Activated CD4-positive, alpha-beta T cell treated with anti-CD3 and anti-CD28 coated beads for 24 hours (primary cell): Measurements from ENCODE around the gene CAPZA2.

ENCODE experiments used
- DNase-seq, 2 donors: peaks; one replicate each; pipeline ENCODE4 v3.0.0-alpha.2; 2020; ENCODE audit warnings: low read depth in 2 of 2

The CAPZA2 gene

GRCh38 chr7:116862951-116863670 lies 724 bp downstream of the CAPZA2 start:
- no peak for DNase-seq

GRCh38 chr7:116863936-116864500 lies 1.6 kb downstream of the CAPZA2 start:
- no peak for DNase-seq

DNA sequence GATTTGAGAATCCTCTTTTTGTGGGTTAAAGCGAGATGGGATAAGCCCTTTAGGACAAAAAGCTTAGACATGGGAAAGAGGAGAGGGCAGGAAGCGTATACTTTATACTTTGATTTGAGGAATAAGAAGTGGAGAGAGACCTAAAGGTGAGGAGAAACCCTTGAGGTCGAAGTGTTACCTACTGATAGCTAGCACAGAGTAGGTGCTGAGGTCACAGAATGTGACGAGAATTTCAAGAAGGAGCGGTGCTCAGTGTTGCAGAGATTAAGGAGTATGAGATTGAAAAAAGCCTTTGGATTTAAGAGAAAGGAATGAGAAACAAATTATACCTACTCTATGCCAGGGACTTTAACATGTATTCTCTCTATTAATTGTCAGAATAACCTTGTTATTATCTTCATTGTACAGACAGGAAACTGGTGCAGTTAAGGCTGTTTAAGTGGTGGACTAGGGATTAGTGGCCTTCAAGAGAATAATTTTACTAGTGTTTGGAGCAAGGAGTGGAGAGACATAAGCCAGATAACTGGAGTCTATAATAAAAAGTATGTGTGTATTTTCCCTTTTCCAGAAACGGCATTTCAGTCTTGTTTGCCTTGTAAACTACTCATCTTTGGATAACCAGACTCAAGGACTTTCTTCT lies 8.8 kb downstream of the CAPZA2 start:
- DNase-seq, result no peak

- no peak for DNase-seq
Measured at GRCh38 chr7:116872026-116872425, 9.6 kb downstream of the CAPZA2 start.

DNA sequence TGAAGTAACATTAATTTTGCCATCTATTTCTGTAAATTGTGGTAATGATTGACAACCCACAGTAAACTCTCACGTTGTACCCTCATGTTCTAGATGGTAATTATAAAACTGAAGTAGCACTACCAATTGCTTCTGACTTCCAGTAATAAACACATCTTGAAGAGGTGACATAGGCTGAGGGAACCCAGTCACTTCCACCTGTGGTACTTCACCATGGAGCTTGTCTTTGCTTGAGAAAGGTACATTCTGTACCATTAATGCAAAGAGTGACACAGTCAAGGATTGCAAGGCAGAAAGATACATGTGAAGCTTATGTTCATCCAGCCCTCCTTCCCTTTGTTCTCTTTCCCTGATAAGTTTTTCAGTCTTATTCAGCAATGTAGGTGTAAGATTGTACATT lies 11.2 kb downstream of the CAPZA2 start:
- no peak for DNase-seq

DNA sequence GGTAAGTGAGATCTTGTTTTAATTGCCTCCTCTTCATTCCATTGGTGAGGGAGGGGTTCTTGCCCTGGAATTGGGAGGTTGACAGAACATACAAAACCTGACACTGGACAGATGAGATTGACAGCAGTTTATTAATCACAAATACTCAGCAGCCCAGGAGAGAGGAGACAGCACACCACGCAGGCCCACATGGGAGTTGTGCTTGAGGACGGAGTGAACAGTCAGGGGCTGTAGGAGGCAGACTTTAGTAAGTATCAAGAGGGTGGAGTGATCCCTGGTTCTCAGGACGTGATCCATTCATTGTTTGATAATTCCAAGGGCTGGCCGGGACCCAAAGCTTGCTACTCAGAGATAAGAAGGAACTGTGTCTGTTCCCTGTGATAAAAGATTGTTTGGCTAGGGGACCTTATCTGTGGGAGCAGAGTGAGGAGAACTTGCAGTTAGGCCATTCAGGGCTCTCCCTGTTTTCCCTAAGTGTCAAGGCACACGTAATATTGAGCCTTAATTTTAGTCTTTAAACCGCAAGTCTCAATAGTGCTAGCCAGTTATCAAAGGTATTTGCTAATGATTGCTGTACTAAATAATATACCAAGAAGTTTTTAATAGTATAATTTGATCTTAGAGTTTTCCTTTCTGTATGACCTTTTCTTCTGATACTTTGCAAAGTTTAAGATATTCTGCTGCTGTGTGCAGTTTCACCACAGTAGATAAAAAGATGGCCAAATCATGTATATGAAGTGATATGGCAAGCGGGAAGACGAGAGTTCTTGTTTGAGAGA lies 14.5 kb downstream of the CAPZA2 start:
- no peak for DNase-seq

- DNase-seq, result no peak
Measured at GRCh38 chr7:116877443-116878217, 15.2 kb downstream of the CAPZA2 start.

DNA sequence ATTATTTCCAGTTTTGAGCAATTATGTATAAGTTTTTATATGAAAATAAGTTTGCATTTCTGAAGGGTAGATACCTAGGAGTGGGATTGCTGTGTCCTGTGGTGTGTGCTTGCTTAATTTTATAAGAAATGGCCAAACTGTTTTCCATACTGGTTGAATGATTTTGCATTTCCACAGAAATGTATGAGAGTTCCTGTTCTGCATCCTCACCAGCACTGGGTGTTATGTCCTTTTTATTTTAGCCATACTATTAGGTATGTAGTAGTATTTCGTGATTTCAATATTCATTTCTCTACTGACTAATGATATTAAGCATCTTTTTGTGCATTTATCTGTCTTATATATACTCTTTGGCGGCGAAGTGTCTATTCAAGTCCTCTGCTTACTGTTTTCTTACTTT lies 22.3 kb downstream of the CAPZA2 start:
- DNase-seq, result no peak

DNA sequence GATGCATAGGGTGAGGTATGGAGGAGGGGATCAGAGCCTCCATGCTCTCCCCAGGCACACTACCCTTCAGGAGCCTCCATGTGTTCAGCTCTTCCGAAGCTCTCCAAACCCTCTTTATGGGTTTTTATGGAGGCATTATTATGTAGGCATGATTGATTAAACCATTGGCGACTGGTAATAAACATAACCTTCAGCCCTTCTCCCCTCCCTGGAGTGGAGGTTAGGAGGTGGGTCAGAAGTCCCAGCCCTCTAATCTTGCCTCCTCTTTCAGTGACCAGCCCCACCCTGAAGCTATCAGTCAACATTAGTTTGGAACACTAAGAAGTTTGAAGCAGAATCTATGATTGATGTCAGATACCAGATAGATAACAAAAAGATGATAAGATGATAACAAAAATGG lies 23.3 kb downstream of the CAPZA2 start:
- DNase-seq, result no peak

- no peak for DNase-seq
Measured at GRCh38 chr7:116886543-116887156, 24.3 kb downstream of the CAPZA2 start.

- no peak for DNase-seq
Measured at GRCh38 chr7:116888895-116889294, 26.5 kb downstream of the CAPZA2 start.

- DNase-seq, result no peak
Measured at GRCh38 chr7:116895849-116896248, 33.5 kb downstream of the CAPZA2 start.

DNA sequence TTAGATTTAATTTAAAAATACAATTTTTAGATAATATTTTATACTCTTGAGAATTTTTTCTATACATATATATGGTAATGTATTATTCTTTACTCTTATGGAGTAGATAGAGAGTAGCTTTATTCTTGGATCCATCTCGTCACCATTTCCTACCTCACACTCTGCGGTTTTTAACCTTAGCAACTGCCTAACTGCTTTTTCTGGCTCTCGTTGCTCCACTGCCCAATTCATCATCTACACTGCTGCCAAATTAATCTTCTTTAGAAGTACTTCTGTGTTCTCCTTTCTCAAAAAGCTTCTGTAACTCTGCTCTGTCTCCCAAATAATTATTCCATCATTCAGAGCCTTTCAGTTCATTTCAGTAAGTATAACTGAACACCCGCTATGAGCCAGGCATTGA lies 35.3 kb downstream of the CAPZA2 start:
- no peak for DNase-seq

GRCh38 chr7:116899308-116899707 lies 36.9 kb downstream of the CAPZA2 start:
- no peak for DNase-seq

DNA sequence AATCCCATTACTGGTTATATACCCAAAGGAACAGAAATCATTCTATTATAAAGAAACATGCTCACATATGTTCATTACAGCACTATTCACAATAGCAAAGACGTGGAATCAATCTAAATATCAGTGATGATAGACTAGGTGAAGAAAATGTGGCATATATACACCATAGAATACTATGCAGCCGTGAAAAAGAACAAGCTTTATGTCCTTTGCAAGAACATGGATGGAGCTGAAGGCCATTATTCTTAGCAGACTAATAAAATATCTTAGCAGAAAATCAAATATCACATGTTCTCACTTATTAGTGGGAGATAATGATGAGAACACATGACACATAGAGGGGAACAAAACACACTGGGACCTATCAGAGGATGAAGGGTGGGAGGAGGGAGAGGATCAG lies 38.8 kb downstream of the CAPZA2 start:
- DNase-seq, result no peak

DNA sequence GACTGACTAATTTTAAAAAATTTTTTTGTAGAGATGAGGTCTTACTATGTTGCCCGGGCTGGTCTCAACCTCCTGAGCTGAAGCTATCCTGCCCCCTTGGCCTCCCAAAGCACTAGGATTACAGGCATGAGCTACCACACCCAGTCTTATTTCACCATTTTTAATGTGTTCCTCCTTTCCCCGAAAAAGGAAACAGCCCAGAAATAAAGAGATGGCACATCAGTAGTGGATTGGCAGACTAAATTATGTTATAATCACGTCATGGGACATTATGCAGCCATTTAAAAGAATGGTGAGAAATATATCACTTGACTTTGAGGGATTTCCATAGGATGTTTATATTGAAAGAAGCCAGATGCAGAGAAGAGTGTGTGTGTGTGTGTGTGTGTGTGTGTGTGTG lies 40.5 kb downstream of the CAPZA2 start:
- DNase-seq, result no peak

- DNase-seq, result no peak
Measured at GRCh38 chr7:116906391-116906790, 44.0 kb downstream of the CAPZA2 start.

- no peak for DNase-seq
Measured at GRCh38 chr7:116910383-116910782, 48.0 kb downstream of the CAPZA2 start.

DNA sequence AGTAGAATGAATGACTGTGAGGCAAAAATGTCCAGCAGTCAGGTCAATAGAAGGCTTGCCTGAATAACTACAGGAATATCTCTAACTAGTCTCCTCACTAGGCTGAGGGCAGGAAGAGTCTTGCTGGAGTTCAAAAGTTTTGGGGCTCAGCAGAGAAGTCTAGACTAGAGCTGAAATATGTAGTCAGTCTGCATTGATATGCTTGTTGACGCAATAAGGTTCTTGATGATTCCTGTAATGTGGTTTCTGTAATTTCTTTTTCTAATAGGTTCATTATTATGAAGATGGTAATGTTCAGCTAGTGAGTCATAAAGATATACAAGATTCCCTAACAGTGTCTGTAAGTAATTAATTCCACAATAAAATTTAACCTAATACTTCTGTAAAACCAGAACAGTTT lies 49.4 kb downstream of the CAPZA2 start:
- no peak for DNase-seq

DNA sequence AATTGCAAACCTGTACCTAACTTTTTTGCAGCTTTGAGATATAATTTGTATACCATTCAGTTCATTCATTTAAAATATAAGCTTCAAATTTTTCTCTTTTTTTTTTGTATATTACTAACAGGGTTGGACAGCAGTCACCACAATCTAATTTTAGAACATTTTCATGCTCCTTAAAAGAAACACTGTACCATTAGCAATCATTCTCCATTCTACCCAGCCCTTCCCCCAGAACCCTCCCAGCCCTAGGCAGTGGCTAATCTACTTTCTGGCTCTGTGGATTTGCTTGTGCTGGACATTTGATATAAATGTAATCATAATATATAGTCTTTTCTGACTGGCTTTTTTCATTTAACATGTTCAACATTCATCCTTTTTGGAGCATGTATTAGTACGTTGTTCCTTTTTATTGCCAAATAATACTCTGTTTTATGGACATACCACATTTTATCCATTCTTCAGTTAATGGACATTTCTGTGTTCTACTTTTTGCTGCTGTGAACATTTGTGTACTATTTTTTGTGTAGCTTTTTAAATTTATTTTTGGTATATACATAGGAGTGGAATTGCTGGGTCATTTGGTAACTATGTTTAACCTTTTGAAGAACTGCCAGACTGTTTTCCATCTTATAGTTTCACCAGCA lies 50.0 kb downstream of the CAPZA2 start:
- no peak for DNase-seq

- DNase-seq, result no peak
Measured at GRCh38 chr7:116918704-116919103, 56.3 kb downstream of the CAPZA2 start.
